ENCODE data around the gene TRIM39. TPM values are rescaled to one million over a fixed set of nuclear protein-coding genes. Genes with fewer than 3 reads are reported as not detected.

Gene TRIM39
- polyA plus RNA-seq, 1 of the 3 experiments (the other 2 are of a cell fraction), result 6.5 TPM

- Histone ChIP-seq H3K4me3 (ENCODE audit: low read depth in 2 of 2, low read length in 1 of 2) (no peak overlapping the region), H2AFZ (ENCODE audit: low read depth) (no peak overlapping the region), H3K9me3 (no peaks in the 10 kb centered on the region), H3K27ac (ENCODE audit: low read depth in 2 of 2, low read length in 1 of 2) (no peak overlapping the region), H3K36me3 (replicated peaks in 1 of 2; ENCODE audit: control insufficient read depth in 1 of 2, insufficient read depth in 2 of 2, low read length in 1 of 2) (peaks cover 23 to 67% of the 10 kb centered on the region in 2 experiments), H3K9me2 (no peaks in the 10 kb centered on the region), H3K4me1 (ENCODE audit: control insufficient read depth in 1 of 2, insufficient read depth in 2 of 2, low read depth in 1 of 2, low read length in 1 of 2) (peaks cover 0 to 3% of the 10 kb centered on the region in 2 experiments; a peak in 1 of 4 replicates), H3F3A (replicated peaks; ENCODE audit: insufficient read depth) (no peaks in the 10 kb centered on the region), H3K9ac (no peak overlapping the region), H3K27me3 (ENCODE audit: insufficient read depth) (no peaks in the 10 kb centered on the region), H3K79me2 (ENCODE audit: insufficient read depth) (peaks cover 97% of the 10 kb centered on the region), H3K4me2 (no peak overlapping the region), H4K20me1 (ENCODE audit: insufficient read depth) (peaks cover 69% of the 10 kb centered on the region)
- CTCF ChIA-PET, result no interaction called here
- POLR2A ChIA-PET, result interaction anchor here (0.6 kb wide), 1 partner anchor 12 kb away, joined by 3 read pairs; no protein-coding TSS in a partner anchor
- 100% methylated on average over 1 of the region's 1 CpG for WGBS (ENCODE audit: low lambda C conversion rate)
- DNase-seq, result no peak
- TF ChIP-seq TAF1 (IDR thresholded peaks at IDR 0.05; ENCODE audit: borderline replicate concordance, low read depth, low read length), result no peak
Observed at GRCh38 chr6:30312676-30313321, 13.9 kb upstream of the TRIM39 start.

- no peak overlapping the region for H2AFZ ChIP-seq (ENCODE audit: low read depth)
- H3K4me3 ChIP-seq (ENCODE audit: low read depth in 2 of 2, low read length in 1 of 2), result no peak overlapping the region
- peaks cover 98% of the 10 kb centered on the region for H3K79me2 ChIP-seq (ENCODE audit: insufficient read depth)
- H3K4me1 ChIP-seq (ENCODE audit: control insufficient read depth in 1 of 2, insufficient read depth in 2 of 2, low read depth in 1 of 2, low read length in 1 of 2), result peaks cover 0 to 3% of the 10 kb centered on the region in 2 experiments; a peak in 1 of 4 replicates
- ChIA-PET POLR2A (interaction anchor here (1.6 kb wide), 1 partner anchor 12 kb away, joined by 5 read pairs; the partner anchor contains the start of gene TRIM39), CTCF (interaction anchor here (0.9 to 2.2 kb wide), 2 partner anchors 9 to 81 kb away, joined by 3 to 5 read pairs; no protein-coding TSS in a partner anchor)
- no peak overlapping the region for H3K9ac ChIP-seq
- no peaks in the 10 kb centered on the region for H3K9me2 ChIP-seq
- peaks cover 32 to 62% of the 10 kb centered on the region in 2 experiments for H3K36me3 ChIP-seq (replicated peaks in 1 of 2; ENCODE audit: control insufficient read depth in 1 of 2, insufficient read depth in 2 of 2, low read length in 1 of 2)
- H3K4me2 ChIP-seq, result no peak overlapping the region
- 91% methylated on average over 3 of the region's 3 CpGs for WGBS (ENCODE audit: low lambda C conversion rate)
- H3K27ac ChIP-seq (ENCODE audit: low read depth in 2 of 2, low read length in 1 of 2), result no peak overlapping the region
- H3K9me3 ChIP-seq, result no peaks in the 10 kb centered on the region
- peaks cover 78% of the 10 kb centered on the region for H4K20me1 ChIP-seq (ENCODE audit: insufficient read depth)
- TF ChIP-seq NFIC (IDR thresholded peaks at IDR 0.05; ENCODE audit: borderline replicate concordance), result no peak
- no peak for TF ChIP-seq ZBTB33 (IDR thresholded peaks at IDR 0.05; ENCODE audit: borderline replicate concordance, low read depth)
- TF ChIP-seq PBX3 (IDR thresholded peaks at IDR 0.05), result no peak
- TF ChIP-seq FOXJ3 (CRISPR knock-in tag; IDR thresholded peaks at IDR 0.05), result no peak
- no peak for TF ChIP-seq GATA2 (CRISPR knock-in tag; IDR thresholded peaks at IDR 0.05)
- TF ChIP-seq TAF1 (IDR thresholded peaks at IDR 0.05; ENCODE audit: borderline replicate concordance, low read depth, low read length), result no peak
- TF ChIP-seq RFX5 (IDR thresholded peaks at IDR 0.05; ENCODE audit: low read length), result no peak
- no peak for TF ChIP-seq GABPA (IDR thresholded peaks at IDR 0.05; ENCODE audit: low read depth)
- no peak for TF ChIP-seq MEF2A (IDR thresholded peaks at IDR 0.05; ENCODE audit: borderline replicate concordance, low read depth)
- TF ChIP-seq RAD21 (IDR thresholded peaks at IDR 0.05; ENCODE audit: low read length), result no peak
- TF ChIP-seq REST (IDR thresholded peaks at IDR 0.05; ENCODE audit: low read depth, low read length), result no peak
- no peak for TF ChIP-seq RCOR1 (IDR thresholded peaks at IDR 0.05; ENCODE audit: low read length)
- TF ChIP-seq, protein P1, sequence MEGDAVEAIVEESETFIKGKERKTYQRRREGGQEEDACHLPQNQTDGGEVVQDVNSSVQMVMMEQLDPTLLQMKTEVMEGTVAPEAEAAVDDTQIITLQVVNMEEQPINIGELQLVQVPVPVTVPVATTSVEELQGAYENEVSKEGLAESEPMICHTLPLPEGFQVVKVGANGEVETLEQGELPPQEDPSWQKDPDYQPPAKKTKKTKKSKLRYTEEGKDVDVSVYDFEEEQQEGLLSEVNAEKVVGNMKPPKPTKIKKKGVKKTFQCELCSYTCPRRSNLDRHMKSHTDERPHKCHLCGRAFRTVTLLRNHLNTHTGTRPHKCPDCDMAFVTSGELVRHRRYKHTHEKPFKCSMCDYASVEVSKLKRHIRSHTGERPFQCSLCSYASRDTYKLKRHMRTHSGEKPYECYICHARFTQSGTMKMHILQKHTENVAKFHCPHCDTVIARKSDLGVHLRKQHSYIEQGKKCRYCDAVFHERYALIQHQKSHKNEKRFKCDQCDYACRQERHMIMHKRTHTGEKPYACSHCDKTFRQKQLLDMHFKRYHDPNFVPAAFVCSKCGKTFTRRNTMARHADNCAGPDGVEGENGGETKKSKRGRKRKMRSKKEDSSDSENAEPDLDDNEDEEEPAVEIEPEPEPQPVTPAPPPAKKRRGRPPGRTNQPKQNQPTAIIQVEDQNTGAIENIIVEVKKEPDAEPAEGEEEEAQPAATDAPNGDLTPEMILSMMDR (IDR thresholded peaks at IDR 0.05), result no peak
- no peak for TF ChIP-seq FOXM1 (IDR thresholded peaks at IDR 0.05; ENCODE audit: low read depth)
- TF ChIP-seq JUND (IDR thresholded peaks at IDR 0.05), result no peak
- TF ChIP-seq NRF1 (IDR thresholded peaks at IDR 0.05; ENCODE audit: low read depth, low read length), result no peak
- TF ChIP-seq, protein P2, sequence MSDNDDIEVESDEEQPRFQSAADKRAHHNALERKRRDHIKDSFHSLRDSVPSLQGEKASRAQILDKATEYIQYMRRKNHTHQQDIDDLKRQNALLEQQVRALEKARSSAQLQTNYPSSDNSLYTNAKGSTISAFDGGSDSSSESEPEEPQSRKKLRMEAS (IDR thresholded peaks at IDR 0.05; ENCODE audit: low read depth), result no peak
- no peaks in the 10 kb centered on the region for H3F3A ChIP-seq (replicated peaks; ENCODE audit: insufficient read depth)
- DNase-seq, result no peak
- H3K27me3 ChIP-seq (ENCODE audit: insufficient read depth), result no peaks in the 10 kb centered on the region
Observed at GRCh38 chr6:30315156-30315555, 11.6 kb upstream of the TRIM39 start.

Measured in SK-N-SH (cell line).